Cardiac muscle cell (in vitro differentiated cells and primary cell): ENCODE measurements around the gene CHCT1. TPM values are rescaled to one million over a fixed set of nuclear protein-coding genes. Genes with fewer than 3 reads are reported as not detected.

Experiments
- DNase-seq, 2 donors: peaks; one replicate each; pipeline versions ENCODE4 v3.0.0 to v3.0.0-alpha.2; 2010 to 2017; ENCODE audit warnings: low read depth in 1 of 2, low spot score in 1 of 2
- H3K27ac ChIP-seq: fragments of 200-600 bp; sonication (generic); 2 replicates; pipeline ENCODE4 v1.5.1; 2016
- H3K27me3 ChIP-seq: fragments of 200-600 bp; sonication (generic); 2 replicates; pipeline ENCODE4 v1.6.0; 2016; ENCODE audit warnings: control low read depth
- H3K36me3 ChIP-seq: fragments of 200-600 bp; sonication (generic); 2 replicates; pipeline ENCODE4 v1.5.1; 2016; ENCODE audit warnings: control low read depth
- H3K4me1 ChIP-seq: fragments of 200-600 bp; sonication (generic); 2 replicates; pipeline ENCODE4 v1.8.1; 2017; ENCODE audit warnings: low read depth, mild to moderate bottlenecking, mixed run types
- H3K4me3 ChIP-seq: fragments of 200-600 bp; sonication (generic); 2 replicates; pipeline ENCODE4 v1.5.1; 2016; ENCODE audit warnings: mild to moderate bottlenecking
- H3K9me3 ChIP-seq: fragments of 200-600 bp; sonication (generic); 2 replicates; pipeline ENCODE4 v1.5.1; 2017; ENCODE audit warnings: low read depth, mild to moderate bottlenecking, control low read depth
- polyA plus RNA-seq: library from polyadenylated mRNA; unstranded; fragments of >200 nt; fragmentation: Nextera tagmentation; extraction: Ambion mirVana; gene quantifications from 2 replicates; pipeline ENCODE4 v1.2.1, GENCODE V29; 2016
- total RNA-seq: library from RNA; depleted of rRNA; stranded (reverse); fragments of >200 nt; gene quantifications from 2 replicates; pipeline ENCODE4 v1.2.3, GENCODE V29; 2016
- TF ChIP-seq, protein P1 (sequence below): IDR thresholded peaks from 2 replicates; pipeline ENCODE4 v1.5.1; 2012; ENCODE audit warnings: low read depth, mild to moderate bottlenecking, low read length

CHCT1 gene
- total and polyA plus RNA-seq, 2 experiments from 2014 or later, result not detected

DNA sequence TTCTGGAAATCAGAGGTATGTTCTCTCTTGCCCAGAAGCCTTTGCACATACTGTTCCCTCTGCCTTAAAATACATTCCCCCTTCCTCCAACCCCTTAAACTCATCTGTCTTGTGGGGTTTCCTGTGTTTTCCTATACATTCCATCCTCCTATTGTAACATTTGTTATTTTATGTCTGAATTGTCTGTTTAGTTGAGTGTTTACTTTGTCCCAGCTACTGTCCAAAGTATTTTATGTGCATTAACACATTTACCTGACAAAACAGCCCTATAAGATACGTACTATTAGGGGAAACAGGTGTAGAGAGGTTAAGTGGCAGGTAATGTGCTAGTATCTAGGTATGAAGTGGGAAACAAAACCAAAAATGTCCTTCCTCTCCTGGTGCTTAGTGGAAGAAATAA lies 42.1 kb downstream of the CHCT1 start:
- Histone ChIP-seq H3K27ac (no peak overlapping the region), H3K36me3 (peaks cover 67% of the 10 kb centered on the region), H3K27me3 (no peaks in the 10 kb centered on the region), H3K4me1 (no peaks in the 10 kb centered on the region), H3K9me3 (no peaks in the 10 kb centered on the region), H3K4me3 (no peak overlapping the region)
- TF ChIP-seq, protein P1, sequence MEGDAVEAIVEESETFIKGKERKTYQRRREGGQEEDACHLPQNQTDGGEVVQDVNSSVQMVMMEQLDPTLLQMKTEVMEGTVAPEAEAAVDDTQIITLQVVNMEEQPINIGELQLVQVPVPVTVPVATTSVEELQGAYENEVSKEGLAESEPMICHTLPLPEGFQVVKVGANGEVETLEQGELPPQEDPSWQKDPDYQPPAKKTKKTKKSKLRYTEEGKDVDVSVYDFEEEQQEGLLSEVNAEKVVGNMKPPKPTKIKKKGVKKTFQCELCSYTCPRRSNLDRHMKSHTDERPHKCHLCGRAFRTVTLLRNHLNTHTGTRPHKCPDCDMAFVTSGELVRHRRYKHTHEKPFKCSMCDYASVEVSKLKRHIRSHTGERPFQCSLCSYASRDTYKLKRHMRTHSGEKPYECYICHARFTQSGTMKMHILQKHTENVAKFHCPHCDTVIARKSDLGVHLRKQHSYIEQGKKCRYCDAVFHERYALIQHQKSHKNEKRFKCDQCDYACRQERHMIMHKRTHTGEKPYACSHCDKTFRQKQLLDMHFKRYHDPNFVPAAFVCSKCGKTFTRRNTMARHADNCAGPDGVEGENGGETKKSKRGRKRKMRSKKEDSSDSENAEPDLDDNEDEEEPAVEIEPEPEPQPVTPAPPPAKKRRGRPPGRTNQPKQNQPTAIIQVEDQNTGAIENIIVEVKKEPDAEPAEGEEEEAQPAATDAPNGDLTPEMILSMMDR, result no peak
- DNase-seq, result no peak

DNA sequence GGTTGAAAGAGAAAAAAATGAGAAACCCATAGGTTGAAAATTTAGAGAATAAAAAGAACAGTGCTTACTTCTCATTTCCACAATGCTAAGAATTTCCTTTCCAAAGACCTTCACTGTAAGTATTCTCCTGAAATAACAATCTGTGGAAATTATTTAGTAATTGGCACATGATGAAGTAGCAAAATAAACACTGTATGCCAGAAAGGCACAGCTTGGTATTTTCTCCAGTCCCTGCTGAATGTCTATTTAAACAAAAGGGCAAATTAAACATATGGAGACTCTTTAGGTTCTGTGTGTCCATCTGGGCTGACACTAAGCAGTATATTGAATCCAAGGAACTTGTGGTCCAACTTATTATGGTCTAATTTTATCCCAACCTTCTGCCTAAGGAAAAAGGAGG lies 46.1 kb downstream of the CHCT1 start:
- no peak for DNase-seq
- Histone ChIP-seq H3K9me3 (no peaks in the 10 kb centered on the region), H3K27ac (no peak overlapping the region), H3K36me3 (peaks cover 36% of the 10 kb centered on the region), H3K4me1 (peaks cover 7% of the 10 kb centered on the region), H3K4me3 (no peak overlapping the region), H3K27me3 (no peaks in the 10 kb centered on the region)
- TF ChIP-seq, protein P1, result no peak

DNA sequence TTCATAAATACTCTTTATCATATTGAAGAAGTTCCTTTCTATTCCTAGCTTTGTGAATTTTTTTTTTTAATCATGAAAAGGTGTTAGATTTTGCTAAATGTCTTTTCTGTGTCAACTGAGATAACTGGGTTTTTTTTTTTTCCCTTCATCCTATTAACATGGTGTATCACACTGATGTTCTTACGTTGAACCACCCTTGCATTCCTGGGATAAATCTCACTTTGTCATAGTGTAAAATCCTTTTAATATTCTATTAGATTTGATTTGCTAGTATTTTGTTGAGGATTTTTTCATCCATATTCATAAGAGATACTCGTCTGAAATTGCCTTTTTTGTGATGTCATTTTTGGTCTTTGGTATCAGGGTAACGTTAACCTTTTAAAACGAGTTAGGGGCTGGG lies 49.2 kb downstream of the CHCT1 start:
- no peak overlapping the region for H3K27ac ChIP-seq
- peaks cover 11% of the 10 kb centered on the region for H3K36me3 ChIP-seq
- TF ChIP-seq, protein P1, result no peak

DNA sequence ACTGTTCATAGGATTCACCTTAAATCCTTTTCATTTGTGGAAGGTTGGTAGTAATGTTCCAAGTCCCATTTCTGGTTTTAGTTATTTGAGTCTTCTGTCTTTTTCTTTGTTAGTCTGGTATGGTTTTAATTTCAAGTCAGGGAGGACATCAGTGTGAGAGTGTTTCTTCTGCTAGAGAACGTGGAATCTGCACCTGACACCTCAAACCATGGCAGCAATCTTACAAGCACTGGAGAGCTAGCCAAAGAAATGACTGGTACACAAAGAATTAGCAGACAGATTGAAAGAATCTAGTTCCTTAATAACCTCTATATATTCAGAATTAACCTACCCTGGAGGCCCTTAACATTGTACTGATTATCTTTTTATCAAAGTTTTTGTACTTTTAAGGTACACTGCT lies 50.2 kb downstream of the CHCT1 start:
- H3K4me3 ChIP-seq, result no peak overlapping the region
- DNase-seq, result no peak
- no peak overlapping the region for H3K27ac ChIP-seq
- H3K9me3 ChIP-seq, result no peaks in the 10 kb centered on the region
- peaks cover 10% of the 10 kb centered on the region for H3K36me3 ChIP-seq
- H3K27me3 ChIP-seq, result no peaks in the 10 kb centered on the region
- TF ChIP-seq, protein P1, result no peak
- peaks cover 7% of the 10 kb centered on the region for H3K4me1 ChIP-seq

More for the DNA sequence above, 49.2 kb downstream of the CHCT1 start:
- no peaks in the 10 kb centered on the region for H3K9me3 ChIP-seq
- DNase-seq, result no peak
- H3K4me1 ChIP-seq, result peaks cover 7% of the 10 kb centered on the region
- no peaks in the 10 kb centered on the region for H3K27me3 ChIP-seq
- H3K4me3 ChIP-seq, result no peak overlapping the region

DNA sequence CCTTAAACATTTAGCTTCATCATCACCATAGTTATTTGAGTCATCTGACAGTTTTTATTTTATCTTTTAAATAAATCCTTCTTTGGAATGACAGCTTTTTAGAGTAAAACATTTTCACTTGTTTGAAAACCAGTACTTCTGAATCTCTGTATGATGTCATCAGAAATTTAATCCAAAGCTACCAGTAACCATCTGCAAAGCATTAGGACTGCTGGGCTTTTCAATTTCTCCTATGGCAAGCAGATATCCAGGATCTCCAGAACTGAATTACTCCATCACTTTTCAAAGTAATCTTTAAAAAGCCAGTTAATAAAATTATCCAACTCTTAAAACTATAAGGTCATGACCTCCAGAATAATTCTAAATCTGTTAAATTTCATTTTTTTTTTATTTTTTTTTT lies 51.5 kb downstream of the CHCT1 start:
- Histone ChIP-seq H3K4me3 (no peak overlapping the region), H3K27ac (no peak overlapping the region), H3K9me3 (no peaks in the 10 kb centered on the region), H3K4me1 (peaks cover 7% of the 10 kb centered on the region), H3K36me3 (peaks cover 13% of the 10 kb centered on the region), H3K27me3 (no peaks in the 10 kb centered on the region)
- no peak for DNase-seq
- TF ChIP-seq, protein P1, result no peak

Other genes with a start within 250 kb of the CHCT1 start
- 25.0 and 32.2 TPM in 2 replicates for gene USP32, start 30.4 kb upstream of the CHCT1 start, total RNA-seq
- gene USP32, start 30.4 kb upstream of the CHCT1 start, polyA plus RNA-seq, result 19.7 and 32.7 TPM in 2 replicates
- 22.5 and 22.9 TPM in 2 replicates for gene APPBP2, start 103.8 kb downstream of the CHCT1 start, total RNA-seq
- gene APPBP2, start 103.8 kb downstream of the CHCT1 start, polyA plus RNA-seq, result 30.9 and 40.1 TPM in 2 replicates
- 15.8 and 16.3 TPM in 2 replicates for gene PPM1D, start 177.7 kb downstream of the CHCT1 start, total RNA-seq
- gene PPM1D, start 177.7 kb downstream of the CHCT1 start, polyA plus RNA-seq, result 7.7 and 8.1 TPM in 2 replicates